ENCODE results near the gene ARID3C. TPM values are rescaled to one million over a fixed set of nuclear protein-coding genes. Genes with fewer than 3 reads are reported as not detected.

ARID3C gene
- total RNA-seq, 1 donor from 2014 or later, result not detected

- H3K4me3 ChIP-seq, result peak overlapping the region in 1 of 2 donors; percentile 13
These were observed 26.5 kb upstream of the ARID3C start for GRCh38 chr9:34655394-34655793.

GRCh38 chr9:34654323-34655051 is 25.6 kb upstream of the ARID3C start:
- no peak for DNase-seq (ENCODE audit: extremely low spot score in 2 of 2)
- TF ChIP-seq POLR2AphosphoS5 (IDR thresholded peaks at IDR 0.05; ENCODE audit: insufficient read depth in 1 of 2, low read depth in 1 of 2), result peak in 1 of 2 donors; percentile 78
- no peak for TF ChIP-seq POLR2A (IDR thresholded peaks at IDR 0.05)

More at GRCh38 chr9:34655394-34655793, 26.5 kb upstream of the ARID3C start:
- Histone ChIP-seq H3K9me3 (no peaks in the 10 kb centered on the region), H3K36me3 (no peaks in the 10 kb centered on the region), H3K27me3 (no peaks in the 10 kb centered on the region), H3K27ac (peak overlapping the region; percentile 87), H3K4me1 (peaks cover 59% of the 10 kb centered on the region)
- intact Hi-C loops (cut with DNase I), result no loop called here
- DNase-seq (ENCODE audit: extremely low spot score in 2 of 2), result no peak
- TF ChIP-seq POLR2A (IDR thresholded peaks at IDR 0.05), result no peak
- TF ChIP-seq, protein P1, sequence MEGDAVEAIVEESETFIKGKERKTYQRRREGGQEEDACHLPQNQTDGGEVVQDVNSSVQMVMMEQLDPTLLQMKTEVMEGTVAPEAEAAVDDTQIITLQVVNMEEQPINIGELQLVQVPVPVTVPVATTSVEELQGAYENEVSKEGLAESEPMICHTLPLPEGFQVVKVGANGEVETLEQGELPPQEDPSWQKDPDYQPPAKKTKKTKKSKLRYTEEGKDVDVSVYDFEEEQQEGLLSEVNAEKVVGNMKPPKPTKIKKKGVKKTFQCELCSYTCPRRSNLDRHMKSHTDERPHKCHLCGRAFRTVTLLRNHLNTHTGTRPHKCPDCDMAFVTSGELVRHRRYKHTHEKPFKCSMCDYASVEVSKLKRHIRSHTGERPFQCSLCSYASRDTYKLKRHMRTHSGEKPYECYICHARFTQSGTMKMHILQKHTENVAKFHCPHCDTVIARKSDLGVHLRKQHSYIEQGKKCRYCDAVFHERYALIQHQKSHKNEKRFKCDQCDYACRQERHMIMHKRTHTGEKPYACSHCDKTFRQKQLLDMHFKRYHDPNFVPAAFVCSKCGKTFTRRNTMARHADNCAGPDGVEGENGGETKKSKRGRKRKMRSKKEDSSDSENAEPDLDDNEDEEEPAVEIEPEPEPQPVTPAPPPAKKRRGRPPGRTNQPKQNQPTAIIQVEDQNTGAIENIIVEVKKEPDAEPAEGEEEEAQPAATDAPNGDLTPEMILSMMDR (IDR thresholded peaks at IDR 0.05), result no peak
- TF ChIP-seq POLR2AphosphoS5 (IDR thresholded peaks at IDR 0.05; ENCODE audit: insufficient read depth in 1 of 2, low read depth in 1 of 2), result no peak

DNA sequence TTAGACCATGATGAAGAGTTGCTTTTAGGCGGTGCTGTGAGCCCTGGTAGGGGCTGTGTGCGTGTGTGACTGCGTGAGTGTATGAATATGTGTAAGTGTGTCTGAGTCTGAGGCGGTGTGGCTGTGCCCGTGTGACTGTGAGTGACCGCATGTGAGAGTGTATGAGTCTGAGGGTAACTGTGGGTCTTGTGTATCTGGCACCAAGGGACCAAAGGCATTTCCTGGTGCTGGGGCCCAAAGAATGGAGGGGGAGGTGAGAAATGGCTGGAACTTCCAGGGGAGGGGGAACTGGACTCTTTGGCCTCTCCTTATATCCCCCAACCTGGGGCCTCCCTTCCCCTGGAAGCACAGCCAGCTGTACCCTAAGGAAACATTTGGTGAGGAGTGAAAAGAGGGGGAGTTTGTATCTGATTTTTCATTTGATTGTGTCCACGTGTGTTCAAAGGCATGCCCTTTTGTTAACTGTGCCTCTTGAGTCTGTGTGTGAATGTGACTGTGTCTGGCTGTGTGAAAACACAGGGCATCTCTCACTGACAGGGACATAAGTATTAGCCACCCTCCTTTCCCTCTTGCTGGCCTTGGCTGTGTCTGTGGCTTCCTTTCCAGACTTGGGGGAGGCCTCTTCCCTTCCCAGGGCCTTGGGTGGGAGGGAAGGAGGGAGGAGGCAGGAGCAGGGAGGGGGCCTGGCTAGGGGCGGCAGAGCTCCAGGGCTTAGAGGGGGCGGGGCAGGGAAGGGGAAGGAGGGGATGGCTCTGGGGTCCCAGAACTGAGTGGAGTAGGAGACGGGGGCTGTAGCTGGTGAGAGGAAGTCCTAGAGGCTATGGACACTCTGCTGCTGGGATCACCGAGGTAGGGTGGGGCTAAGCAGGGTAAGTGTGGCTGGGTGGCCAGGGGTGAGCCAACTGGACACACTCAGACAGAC is 24.5 kb upstream of the ARID3C start:
- TF ChIP-seq POLR2AphosphoS5 (IDR thresholded peaks at IDR 0.05; ENCODE audit: insufficient read depth in 1 of 2, low read depth in 1 of 2), result no peak
- TF ChIP-seq, protein P1 (IDR thresholded peaks at IDR 0.05), result no peak
- no peak for TF ChIP-seq POLR2A (IDR thresholded peaks at IDR 0.05)
- Histone ChIP-seq H3K36me3 (peaks cover 0 to 14% of the 10 kb centered on the region in 2 donors), H3K27ac (peak overlapping the region; percentile 87), H3K4me1 (peaks cover 59% of the 10 kb centered on the region), H3K27me3 (no peaks in the 10 kb centered on the region), H3K4me3 (peak overlapping the region; percentile 37 to 45), H3K9me3 (no peaks in the 10 kb centered on the region)
- intact Hi-C loops (cut with DNase I), result no loop called here
- DNase-seq (ENCODE audit: extremely low spot score in 2 of 2), result no peak

More at GRCh38 chr9:34654323-34655051, 25.6 kb upstream of the ARID3C start:
- Histone ChIP-seq H3K27me3 (no peaks in the 10 kb centered on the region), H3K4me3 (peak overlapping the region; percentile 13 to 17), H3K9me3 (no peaks in the 10 kb centered on the region), H3K27ac (peak overlapping the region; percentile 87), H3K36me3 (peaks cover 0 to 4% of the 10 kb centered on the region in 2 donors), H3K4me1 (peaks cover 59% of the 10 kb centered on the region)
- intact Hi-C loops (cut with DNase I), result no loop called here

DNA sequence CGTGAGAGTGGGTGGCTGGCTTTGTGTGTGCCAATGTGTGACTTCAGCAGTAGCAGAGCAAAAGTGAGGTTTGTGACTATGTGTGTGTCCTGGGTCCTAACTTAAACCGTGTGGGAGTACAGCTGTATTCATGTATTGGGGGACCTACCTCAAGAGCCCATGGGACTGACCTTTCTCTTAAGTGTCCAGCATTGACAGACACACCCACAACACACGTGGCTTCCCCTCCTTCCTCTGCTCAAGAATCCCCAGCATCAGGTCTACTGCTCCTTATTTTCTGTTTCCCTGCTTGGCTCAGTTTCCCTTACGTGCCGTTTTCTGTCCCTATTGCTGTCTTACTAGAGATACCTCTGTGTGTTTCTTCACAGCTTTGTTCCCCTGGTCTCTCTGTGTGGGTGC is 23.7 kb upstream of the ARID3C start:
- Histone ChIP-seq H3K27me3 (no peaks in the 10 kb centered on the region), H3K36me3 (peaks cover 0 to 15% of the 10 kb centered on the region in 2 donors), H3K9me3 (no peaks in the 10 kb centered on the region), H3K27ac (peak overlapping the region; percentile 87), H3K4me1 (peaks cover 67% of the 10 kb centered on the region), H3K4me3 (peak overlapping the region; percentile 37 to 45)
- TF ChIP-seq POLR2A (IDR thresholded peaks at IDR 0.05), result no peak
- no peak for TF ChIP-seq POLR2AphosphoS5 (IDR thresholded peaks at IDR 0.05; ENCODE audit: insufficient read depth in 1 of 2, low read depth in 1 of 2)
- TF ChIP-seq, protein P1 (IDR thresholded peaks at IDR 0.05), result no peak
- intact Hi-C loops (cut with DNase I), result no loop called here
- DNase-seq (ENCODE audit: extremely low spot score in 2 of 2), result no peak

GRCh38 chr9:34651876-34652601 is 23.2 kb upstream of the ARID3C start, which contains the start of gene IL11RA:
Gene IL11RA (plus strand): TSS chr9:34652185. CDS start chr9:34655218, 3,033 bp downstream.
- no peaks in the 10 kb centered on the region for H3K9me3 ChIP-seq
- H3K36me3 ChIP-seq, result peaks cover 0 to 15% of the 10 kb centered on the region in 2 donors
- H3K4me3 ChIP-seq, result peak within 1 kb of the TSS; percentile 37 to 45
- DNase-seq (ENCODE audit: extremely low spot score in 2 of 2), result no peak
- H3K27me3 ChIP-seq, result no peaks in the 10 kb centered on the region
- intact Hi-C loops (cut with DNase I), result no loop called here
- peaks cover 73% of the 10 kb centered on the region for H3K4me1 ChIP-seq
- peak within 1 kb of the TSS; percentile 87 for H3K27ac ChIP-seq
- TF ChIP-seq, protein P1 (IDR thresholded peaks at IDR 0.05), result no peak
- TF ChIP-seq POLR2AphosphoS5 (IDR thresholded peaks at IDR 0.05; ENCODE audit: insufficient read depth in 1 of 2, low read depth in 1 of 2) (peak; percentile 47 to 88), POLR2A (IDR thresholded peaks at IDR 0.05) (no peak)

Measured in vagina (tissue), 2 donors.